DMS153 treated with DMSO at 0.1 percent for 48 hours (cell line): ENCODE data around the gene GATB.

ENCODE experiments used
- DNase-seq: peaks from one replicate; lab custom pipeline; 2025; ENCODE audit not compliant: unreplicated experiment; lab: John Stamatoyannopoulos, UW

GATB gene

GRCh38 chr4:151786158-151786495, 25.3 kb upstream of the GATB start:
- no peak for DNase-seq

GRCh38 chr4:151785484-151786157, 24.8 kb upstream of the GATB start:
- DNase-seq, result no peak

- no peak for DNase-seq
Observed at GRCh38 chr4:151784706-151785105, 23.9 kb upstream of the GATB start.

GRCh38 chr4:151783867-151784266, 23.1 kb upstream of the GATB start:
- no peak for DNase-seq

- no peak for DNase-seq
Observed at GRCh38 chr4:151782296-151782695, 21.5 kb upstream of the GATB start.

GRCh38 chr4:151781026-151781425, 20.2 kb upstream of the GATB start:
- DNase-seq, result no peak

GRCh38 chr4:151777471-151777870, 16.7 kb upstream of the GATB start:
- DNase-seq, result no peak

GRCh38 chr4:151774324-151774723, 13.5 kb upstream of the GATB start:
- DNase-seq, result no peak

- no peak for DNase-seq
Observed at GRCh38 chr4:151772274-151772673, 11.5 kb upstream of the GATB start.

GRCh38 chr4:151771664-151772063, 10.9 kb upstream of the GATB start:
- no peak for DNase-seq

- no peak for DNase-seq
Observed at GRCh38 chr4:151770154-151770553, 9.3 kb upstream of the GATB start.

GRCh38 chr4:151768835-151769234, 8.0 kb upstream of the GATB start:
- no peak for DNase-seq

- no peak for DNase-seq
Observed at GRCh38 chr4:151766691-151767090, 5.9 kb upstream of the GATB start.

- DNase-seq, result no peak
Observed at GRCh38 chr4:151760002-151760401, 805 bp downstream of the GATB start.

- no peak for DNase-seq
Observed at GRCh38 chr4:151753056-151753455, 7.8 kb downstream of the GATB start.

GRCh38 chr4:151750156-151750555, 10.7 kb downstream of the GATB start:
- no peak for DNase-seq

- DNase-seq, result no peak
Observed at GRCh38 chr4:151745481-151746231, 15.2 kb downstream of the GATB start.

- DNase-seq, result no peak
Observed at GRCh38 chr4:151744614-151745013, 16.2 kb downstream of the GATB start.

- DNase-seq, result no peak
Observed at GRCh38 chr4:151743894-151744293, 16.9 kb downstream of the GATB start.

- DNase-seq, result no peak
Observed at GRCh38 chr4:151743128-151743854, 17.5 kb downstream of the GATB start.

- DNase-seq, result no peak
Observed at GRCh38 chr4:151738720-151739517, 21.9 kb downstream of the GATB start.
